ENCODE measurements around the gene RPS10.

RPS10 gene

DNA sequence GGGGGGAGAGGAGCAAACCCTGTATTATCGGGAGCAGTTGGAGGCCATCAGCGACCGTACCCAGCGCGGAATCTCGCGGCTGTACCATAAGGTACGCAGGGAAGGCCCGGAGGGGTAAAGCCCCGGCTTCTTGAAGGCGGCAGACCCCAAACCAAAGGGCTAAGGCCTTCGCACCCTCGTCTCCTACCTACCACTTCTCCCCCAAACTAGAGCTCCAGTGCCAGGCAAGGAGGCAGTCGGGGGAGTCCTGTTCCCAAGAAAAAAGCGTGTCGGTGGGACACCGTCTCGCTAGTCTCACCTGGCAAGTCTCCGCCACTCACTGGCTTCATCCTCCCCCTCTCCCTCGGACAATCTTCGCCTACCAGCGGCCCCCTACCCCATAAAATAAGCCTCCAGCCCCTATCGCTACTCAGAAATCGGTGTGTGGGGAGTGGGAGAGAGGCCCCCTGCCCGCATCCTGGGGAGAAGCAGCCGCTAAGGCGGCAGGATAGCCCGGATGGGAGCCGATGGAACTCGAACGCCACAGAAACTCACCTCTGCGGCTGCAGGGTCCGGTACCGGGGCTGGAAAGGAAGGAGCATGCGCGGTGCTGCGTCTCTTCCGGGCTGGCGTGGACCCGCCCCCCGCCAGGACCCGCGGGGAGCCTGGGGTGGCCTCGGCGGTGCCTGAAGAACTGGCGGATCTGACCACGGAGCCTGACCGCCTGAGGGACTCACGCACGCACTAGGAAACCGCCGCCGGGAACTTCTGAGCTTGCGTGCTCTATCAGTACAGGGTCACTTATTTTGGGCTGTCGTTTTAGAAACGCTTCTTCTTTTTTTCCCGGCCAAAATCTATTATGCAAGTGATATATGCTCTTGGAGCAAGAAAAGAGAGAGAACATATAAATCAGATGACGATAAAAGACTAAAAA is at the start of gene RPS10:
RPS10 (minus strand) TSS at position 572 of the 913 bp plus-strand sequence. CDS start 848 bp downstream, outside the sequence.
- DNase-seq = peak; percentile 95

DNA sequence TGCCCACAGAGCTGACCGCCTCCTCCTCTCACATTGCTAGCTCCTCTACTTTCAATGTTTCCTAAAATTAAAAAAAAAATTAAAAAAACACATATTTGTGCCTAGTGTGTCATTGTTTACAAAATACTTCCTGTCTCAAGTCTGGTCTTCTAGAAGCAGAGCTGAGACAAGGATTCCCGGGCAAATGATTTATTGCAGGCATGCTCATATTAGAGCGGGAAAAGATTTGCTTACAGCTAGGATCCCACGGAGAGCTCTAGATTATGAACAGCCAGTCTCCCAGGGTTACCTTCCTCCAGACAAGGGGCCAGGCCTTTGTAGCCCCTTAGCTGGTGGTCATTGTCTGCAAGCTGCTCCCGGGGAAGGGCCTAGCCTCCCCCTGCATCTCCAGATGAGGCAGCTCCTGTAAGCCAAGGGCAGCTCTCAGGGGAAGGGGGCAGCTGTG is 49.4 kb upstream of the RPS10 start:
- DNase-seq = no peak

DNA sequence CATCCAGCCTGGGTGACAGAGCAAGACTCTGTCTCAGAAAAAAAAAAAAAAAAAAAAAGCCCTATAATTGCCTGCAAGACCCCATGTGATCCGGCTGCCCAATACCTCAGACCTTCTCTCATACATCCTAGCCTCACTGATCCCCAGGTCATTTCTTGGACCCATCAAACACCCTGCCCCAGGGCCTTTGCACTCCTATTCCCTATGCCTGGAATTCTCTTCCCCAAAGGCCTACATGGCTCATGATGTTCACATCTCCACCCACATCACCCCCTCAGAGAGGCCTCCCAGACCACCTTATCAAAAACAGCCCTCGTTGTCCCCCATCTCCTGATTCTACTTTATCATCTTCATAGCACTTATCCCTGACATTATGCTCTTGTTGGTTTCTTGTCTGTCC is 48.9 kb upstream of the RPS10 start:
- DNase-seq = no peak

DNA sequence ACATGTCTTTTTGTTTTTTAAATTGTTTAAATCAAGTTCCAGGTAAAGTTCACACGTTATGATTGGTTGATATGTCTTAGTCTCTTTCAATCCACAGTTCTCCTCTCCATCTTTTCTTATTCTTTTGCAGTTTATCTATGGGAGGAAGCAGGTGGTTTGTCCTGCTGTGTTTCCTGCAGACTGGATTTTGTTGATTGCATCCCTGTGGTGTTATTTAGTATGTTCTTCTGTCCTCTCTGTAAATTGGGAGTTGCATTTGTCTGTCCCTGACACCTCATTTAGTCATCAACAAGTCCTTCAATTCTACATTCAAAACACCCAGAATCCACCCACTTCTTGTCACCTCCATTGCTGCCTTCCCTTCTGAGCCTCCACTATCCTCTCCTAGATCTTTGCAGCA is 48.1 kb upstream of the RPS10 start:
- DNase-seq = no peak

DNA sequence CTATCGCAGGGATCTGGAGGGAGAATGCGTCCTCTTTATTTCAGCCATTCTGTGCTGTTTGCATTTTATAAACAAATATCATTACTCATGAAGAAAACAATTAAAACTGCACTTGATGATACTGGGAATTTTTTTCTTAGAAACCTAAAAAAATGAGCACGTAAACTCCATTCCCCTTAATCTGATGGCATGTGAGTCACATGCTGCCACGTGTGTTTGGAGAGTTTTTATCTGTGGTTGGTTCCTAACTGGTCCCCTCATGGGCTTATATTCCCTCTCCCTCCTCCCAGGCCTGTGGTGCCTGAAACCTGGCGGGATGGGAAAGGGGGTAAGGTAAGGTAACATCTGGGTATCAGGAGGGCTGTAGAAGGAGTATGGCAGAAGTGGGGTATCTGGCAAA is 46.6 kb upstream of the RPS10 start:
- no peak for DNase-seq

DNA sequence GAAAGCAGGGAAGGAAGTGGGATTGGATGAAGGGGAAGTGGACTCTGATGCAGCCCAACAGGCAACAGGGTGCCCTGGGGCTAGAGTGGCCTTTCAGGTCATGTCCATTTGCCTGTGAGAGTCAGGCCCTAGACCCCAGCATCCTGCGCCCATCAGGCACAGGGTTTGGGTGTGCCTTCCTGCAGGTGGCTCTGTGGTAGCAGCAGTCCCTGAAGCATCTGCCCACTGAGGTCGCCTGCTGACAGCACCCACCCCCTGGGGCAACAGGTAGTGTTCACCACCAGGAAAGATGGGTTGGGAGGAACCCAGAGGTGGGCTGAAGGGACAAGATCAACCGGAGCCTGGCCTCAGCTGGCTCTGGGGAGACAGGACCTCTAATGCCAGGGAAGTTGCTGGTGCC is 43.6 kb upstream of the RPS10 start:
- no peak for DNase-seq

DNA sequence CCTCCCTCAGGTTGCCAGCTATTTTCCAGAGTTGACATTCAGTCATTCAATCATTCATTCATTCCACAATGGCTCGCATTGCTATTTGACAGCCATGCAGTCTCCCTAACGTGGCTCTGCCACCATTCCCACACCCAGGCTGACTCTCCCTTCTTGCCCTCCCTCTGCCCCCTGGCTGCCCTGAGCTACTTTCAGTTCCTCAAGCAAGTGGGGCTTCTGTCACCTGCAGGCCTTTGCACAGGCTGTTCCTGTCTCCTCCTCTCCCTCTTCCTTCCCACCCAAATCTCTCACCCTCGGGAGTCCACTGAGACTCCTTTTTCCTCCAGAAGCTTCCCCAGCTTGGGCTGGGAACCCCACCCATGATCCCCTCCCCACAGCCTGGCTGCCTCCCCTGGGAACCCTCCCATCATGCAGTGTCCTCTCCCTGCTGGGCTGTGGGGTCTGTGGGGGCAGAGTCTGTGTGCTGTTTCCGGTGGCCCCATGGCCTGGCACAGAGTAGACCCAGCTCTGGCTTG is 42.6 kb upstream of the RPS10 start:
- no peak for DNase-seq

DNA sequence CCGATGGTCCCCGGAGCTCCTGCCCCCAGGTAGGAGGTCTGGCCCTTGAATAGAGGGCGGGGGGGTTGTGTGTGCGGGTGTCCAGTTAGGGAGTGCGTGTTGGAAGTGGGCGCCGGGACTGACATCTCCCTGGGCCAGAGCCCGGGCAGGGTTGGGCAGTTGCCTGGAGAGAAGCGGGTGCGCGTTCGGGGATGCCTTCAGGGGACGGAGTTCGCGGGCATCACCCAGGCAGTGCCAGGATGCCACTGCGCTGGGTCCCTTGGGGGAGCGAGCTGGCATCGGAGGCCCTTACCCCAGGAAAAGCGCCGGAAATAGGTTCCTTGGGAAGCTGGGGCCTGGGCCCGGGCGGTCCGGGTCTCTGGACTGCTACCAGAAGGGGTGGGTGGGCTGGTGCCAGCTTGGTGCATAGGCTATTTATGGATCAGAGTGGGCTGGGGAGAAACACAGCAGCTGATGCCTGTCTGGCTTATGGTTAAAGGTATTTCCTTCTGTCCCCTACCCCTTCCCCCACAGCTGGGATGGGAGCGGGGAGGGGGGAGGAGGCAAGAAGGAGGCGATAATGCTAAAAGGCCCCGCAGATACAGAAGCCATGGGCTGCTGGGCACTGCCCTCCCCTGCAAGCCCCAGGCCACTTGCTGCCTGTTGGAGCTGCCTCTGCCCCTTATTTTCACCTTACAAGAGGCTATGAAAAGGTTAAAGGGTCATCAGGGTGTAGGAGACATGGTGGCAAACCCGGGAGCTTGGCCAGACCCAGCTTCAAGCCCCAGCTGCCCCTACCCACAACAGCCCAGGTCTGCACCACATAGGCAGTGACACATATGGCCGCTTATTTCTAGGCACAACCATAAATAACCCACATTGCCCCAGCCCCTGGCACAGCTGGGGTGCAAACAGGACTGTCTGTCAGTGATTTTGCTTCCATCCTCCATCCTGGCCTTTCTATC is 40.6 kb upstream of the RPS10 start:
- DNase-seq = no peak

DNA sequence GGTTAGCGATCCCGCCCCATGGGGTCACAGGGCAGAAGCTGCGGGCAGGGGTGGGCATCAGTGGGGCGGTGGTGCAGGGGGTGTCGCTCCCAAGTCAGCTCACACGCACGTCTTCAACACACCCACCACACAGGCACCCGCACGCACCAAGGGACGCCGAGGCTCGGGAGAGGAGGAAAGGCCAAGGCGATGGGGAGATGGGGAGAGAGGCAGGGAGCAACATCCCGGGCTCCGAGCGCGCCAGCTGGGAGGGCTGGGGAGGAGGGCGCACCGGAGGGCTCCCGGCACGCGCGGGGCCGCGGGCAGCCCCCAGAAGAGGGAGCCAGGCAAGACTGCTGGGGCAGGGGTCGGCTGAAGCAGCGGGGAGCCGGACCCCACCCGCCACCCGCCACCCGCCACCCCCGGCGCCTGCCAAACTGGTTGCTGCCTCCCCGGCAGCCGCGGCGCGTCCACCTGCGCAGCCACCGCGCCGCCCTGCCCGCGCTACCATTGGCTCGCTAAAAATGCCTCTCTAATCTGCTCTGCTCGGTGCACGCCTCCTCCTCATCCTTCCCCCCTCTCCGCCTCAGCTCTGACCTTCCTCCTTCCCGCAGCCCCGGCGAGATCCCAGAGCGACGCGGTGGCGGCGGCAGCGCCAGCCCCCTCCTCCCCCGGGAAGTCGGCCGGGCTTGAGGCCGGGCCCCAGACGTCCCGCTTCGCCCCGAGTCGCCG is 39.8 kb upstream of the RPS10 start, which contains the start of gene PACSIN1:
PACSIN1 (plus strand) TSS at position 546 of the 711 bp plus-strand sequence. CDS start 60,230 bp downstream, outside the sequence.
- peak; percentile 50 for DNase-seq

DNA sequence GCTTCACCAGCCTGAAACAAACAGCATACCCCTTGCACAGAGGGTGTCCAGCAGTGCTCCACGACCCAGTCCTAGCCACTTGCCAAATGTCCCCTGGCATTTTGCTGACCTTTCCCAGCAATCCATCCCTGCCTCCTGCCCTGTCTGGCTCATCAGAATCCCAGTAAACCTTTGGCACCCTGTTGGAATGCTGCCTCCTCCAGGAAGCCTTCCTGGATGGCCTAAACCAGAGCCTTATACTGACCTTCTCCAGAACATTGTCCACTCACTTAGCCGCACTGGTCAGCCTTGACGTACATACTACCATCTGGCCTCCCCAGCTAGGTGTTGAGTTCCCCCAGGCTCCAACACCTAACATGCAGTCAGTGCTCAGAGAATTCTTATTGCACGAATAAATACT is 38.0 kb upstream of the RPS10 start:
- no peak for DNase-seq

DNA sequence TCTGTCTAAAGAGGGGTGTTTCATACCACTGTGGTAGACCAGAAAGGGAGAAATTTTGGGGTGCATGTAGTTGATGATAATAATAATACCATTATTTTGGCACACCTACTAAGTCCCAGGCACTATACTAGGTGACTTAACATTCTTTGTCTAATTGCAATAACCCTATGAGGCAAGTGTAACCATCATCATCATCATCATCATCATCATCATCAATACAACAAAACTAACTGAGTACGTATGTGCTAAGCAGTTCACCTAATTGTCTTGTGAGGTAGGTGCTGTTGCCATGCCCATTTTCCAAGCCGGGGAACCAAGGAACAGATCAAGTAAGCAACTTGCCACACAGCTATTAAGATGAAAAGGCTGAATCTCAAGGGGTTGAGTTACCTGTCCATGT is 37.4 kb upstream of the RPS10 start:
- DNase-seq = no peak

DNA sequence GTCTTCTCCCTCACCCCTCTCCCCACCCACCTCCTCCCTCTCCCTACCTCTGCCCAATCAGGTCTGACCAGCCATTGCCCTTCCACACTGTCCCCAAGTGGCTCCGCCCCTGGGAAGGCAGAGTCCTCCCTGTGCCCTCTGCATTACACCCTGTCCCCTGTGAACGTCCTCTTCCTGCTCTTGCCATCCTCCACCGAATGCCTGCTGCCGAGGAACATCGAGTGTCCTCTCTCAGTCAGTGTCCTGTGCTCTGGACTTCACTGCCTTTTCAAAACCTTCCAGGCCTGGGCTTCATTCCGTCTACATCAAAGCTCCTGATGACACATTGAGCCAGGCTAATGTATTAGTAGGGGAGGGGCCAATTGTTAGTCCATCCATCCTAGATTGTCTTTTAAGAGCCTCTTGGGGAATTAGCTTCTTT is 36.7 kb upstream of the RPS10 start:
- DNase-seq = no peak

DNA sequence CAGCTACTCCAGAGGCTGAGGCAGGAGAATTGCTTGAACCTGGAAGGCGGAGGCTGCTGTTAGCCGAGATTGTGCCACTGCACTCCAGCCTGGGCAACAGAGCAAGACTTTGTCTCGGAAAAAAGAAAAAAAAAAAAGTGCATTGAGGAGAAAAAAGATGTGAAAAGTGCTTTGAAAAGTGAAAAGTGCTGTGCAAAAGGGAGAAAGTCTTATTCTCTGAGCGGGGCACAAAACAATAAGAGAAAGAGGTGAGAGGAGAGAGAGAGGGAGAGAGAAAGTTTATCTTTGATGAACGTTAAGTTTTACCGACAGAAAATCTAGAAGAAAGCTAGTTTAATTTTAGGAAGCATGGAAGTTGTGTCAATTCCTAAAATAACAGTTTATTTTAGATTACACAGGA is 36.1 kb upstream of the RPS10 start:
- DNase-seq = no peak

DNA sequence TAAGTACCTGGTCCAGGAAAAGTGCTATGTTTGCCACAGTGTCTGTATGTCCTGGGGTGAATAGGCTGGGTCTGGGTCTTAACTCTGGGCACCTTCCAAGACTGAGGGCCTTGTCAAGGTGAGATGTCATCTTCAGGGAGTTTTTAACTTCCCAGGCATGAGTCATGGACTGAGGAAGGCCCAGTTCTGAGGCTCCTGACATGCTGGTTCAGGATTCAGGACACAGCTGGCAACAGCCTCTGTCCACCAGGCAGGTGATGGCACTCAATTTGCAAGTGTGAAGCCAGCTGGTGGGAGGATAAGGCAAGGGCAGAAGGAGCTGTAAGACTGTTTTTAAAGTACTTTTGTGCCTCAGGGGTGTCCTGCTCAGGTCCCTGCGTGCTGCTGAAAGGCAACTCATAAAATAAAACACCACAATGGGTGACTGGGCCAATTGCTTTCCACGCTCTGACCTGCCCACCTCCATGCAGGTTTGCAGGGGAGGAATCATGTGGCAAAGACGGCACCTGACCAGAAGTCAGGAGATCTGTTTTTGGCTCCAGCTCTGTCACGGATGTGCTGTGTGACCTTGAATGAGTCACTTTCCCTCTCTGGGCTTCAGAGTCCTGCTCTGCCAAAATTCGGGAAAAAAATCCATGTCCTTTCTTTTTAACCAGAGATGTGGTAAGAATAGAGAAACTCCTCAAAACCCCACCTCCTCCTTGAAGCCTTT is 35.1 kb upstream of the RPS10 start:
- no peak for DNase-seq

DNA sequence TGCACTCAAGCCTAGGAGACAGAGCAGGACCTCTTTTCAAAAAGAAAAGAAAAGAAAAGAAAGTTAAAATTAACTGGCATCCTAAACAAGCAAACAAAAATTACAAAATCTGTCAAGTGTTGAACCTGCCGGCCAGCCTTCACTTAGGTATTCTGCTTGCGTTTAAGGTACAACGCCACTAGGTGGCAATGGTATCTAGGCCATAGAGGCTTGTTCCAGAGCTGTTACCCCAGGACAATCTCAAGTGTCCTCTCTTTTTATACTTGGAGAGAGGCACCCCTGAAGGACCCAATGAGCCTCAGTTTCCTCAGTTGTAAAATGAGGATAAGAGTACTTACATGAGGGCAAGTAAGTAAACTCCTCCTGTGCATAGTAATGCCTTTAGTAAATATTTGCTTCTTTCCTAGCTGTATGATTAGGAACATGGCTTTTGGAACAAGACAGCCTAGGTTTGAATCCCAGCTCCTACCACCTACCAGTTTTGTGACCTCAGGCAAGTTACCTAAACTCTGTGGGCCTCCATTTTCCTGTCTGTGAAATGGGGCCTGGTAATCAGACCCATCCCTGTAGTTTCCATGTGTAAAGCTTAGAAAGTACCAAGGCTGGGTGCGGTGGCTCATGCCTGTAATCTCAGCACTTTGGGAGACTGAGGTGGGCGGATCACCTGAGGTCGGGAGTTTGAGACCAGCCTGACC is 34.2 kb upstream of the RPS10 start:
- no peak for DNase-seq

DNA sequence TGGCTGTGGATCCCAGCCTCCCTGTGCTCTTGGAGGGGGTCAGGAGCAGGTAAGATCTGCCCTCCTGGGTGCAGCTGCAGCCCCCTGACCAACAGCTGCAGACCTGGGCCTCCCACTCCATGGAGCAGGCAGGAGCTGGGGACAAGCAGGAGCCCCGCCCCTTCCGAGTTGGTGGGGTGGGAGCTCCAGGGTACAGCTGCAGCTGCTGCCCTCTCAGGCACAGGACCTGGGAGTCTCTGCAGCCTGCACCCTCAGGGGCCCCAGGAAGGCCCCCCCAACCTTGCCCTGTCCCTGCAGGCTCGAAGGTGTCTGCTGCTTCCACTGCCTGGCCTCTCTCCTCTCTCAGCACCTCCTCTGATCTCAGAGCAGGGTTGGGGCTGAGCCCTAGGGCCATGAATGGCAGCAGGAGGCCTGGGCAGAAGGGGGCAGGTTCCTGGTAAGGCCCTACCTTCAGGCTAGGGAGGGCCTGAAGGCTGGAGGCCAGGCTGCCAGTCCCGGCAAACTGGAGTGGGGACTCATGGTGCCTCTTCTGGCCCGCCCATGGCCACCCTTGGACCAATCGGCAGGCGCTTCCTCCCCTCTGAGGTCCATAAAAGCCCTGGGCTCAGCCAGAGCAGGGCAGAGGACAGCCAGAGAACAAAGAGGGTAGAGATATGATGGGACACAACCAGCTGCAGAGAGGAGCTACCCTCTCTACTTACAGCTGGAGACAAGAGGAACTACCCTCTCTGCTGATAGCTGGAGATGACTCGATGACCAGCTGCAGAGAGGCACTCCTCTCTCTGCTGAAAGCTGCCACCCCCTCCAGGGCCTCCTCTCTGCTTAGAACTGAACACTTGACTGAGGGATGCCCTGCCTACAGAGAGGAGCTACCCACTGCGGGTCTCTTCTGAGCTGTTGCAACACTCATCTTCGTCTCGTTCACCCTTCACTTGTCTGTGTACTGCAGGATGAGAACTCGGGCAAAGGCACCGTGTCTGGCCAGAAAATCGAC is 32.2 kb upstream of the RPS10 start:
- no peak for DNase-seq

DNA sequence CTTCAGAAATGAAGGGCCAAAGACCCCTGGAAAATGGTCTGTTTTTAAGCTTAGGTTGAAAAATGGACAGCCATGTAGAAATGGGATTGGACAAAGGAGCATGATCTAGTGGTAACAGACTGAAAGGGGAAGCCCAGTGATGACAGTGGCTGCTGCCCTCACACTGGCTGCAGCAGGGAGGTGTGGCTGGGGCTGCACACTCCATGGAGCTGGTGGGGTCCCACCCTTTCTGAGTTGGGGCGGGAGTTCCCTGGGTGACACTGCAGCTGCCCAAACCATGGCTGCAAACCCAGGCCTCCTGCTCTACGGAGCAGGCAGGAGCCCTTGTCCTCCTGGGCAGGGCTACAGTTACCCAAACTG is 31.5 kb upstream of the RPS10 start:
- no peak for DNase-seq

DNA sequence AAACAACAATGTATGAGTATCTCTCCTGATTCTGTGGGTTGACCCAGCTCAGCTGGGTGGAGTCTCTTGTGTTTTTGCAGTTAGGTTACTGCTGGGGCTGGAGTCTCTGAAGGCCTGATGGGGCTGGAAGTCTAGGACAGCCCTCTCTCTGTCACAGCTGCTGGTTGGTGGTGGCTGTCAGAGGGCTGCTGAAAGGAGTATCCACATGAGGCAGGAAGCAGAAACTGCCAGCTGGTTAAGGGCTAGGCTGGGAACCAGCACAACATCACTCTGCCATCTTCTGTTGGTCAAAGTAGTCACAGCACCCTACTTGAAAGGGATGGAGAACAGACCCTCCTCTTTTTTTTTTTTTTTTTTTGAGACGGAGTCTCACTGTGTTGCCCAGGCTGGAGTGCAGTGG is 30.0 kb upstream of the RPS10 start:
- no peak for DNase-seq

DNA sequence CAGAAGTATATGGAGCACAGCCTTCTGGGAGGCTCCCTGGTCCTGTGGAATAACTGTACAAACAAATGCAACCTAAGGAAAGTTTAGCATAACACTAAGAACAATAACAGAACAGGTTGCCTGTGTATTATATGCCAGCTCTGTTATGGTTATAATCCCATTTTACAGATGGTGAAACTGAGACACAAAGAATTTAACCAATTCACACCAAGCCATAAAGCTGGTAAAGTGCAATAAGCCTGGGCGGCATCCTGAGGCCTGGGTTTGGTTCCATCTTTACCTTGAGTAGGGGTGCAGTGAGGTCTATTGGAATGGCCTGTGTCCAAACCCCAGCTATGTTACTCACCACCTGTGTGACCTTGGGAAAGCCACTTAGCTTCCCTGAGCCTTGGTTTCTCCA is 25.3 kb upstream of the RPS10 start:
- no peak for DNase-seq

DNA sequence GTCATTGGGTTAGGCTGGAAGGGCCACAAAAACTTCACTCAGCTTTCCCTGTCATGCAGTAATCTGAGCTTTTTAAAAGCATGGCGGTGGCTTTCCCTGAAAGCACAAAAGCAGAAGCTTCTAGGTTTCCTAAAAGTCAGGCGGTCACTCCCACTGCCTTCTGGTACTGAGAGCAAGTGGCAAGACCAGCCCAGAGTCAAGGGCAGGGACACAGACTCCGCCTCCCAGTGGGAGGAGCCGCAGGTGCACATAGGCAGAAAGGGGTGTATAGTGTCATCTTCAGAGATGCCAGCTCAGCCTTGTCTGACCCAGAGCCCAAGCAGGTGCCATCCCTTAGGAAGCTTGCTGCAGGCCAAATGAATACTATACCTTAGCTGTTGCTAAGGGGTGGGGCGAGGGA is 22.0 kb upstream of the RPS10 start:
- no peak for DNase-seq

Data from NCI-H1105 (cell line).